Tibial artery (tissue), 4 donors: ENCODE measurements around the gene CCDC24.

Experiments
- DNase-seq, 2 donors: peaks; one replicate each; pipeline ENCODE4 v3.0.0-alpha.2; 2019
- H3K27ac ChIP-seq, 2 donors: fragments of 200-600 bp; sonication (generic) in 1 of 2; 1 replicate in 1 of 2; 2 replicates in 1 of 2; pipeline ENCODE4 v1.5.1; 2018 to 2019; ENCODE audit warnings: mild to moderate bottlenecking in 1 of 2
- H3K27me3 ChIP-seq, 2 donors: fragments of 200-600 bp; sonication (generic) in 1 of 2; one replicate each; pipeline versions ENCODE4 v1.5.1 to v1.6.0; 2016 to 2019
- H3K36me3 ChIP-seq, 3 donors: fragments of 200-600 bp; sonication (generic) in 2 of 3; one replicate each; pipeline ENCODE4 v1.5.1; 2016 to 2019; ENCODE audit warnings: mild to moderate bottlenecking in 2 of 3
- H3K4me1 ChIP-seq, 4 donors: fragments of 200-600 bp; sonication (generic) in 2 of 4; 1 replicate in 3 of 4; 2 replicates in 1 of 4; pipeline ENCODE4 v1.5.1; 2016 to 2019
- H3K4me3 ChIP-seq, 2 donors: fragments of 200-600 bp; sonication (generic) in 1 of 2; 1 replicate in 1 of 2; 2 replicates in 1 of 2; pipeline ENCODE4 v1.5.1; 2018 to 2019; ENCODE audit warnings: mild to moderate bottlenecking in 2 of 2
- H3K9me3 ChIP-seq, 3 donors: fragments of 200-600 bp; sonication (generic) in 1 of 3; one replicate each; pipeline ENCODE4 v1.5.1; 2016 to 2019
- CTCF ChIP-seq, 2 experiments: fragments of 200-600 bp in 1 of 2; fragments of 450-650 bp in 1 of 2; IDR thresholded peaks; one replicate each; pipeline ENCODE4 v1.5.1; 2017 to 2019; ENCODE audit warnings: antibody characterized with exemption in 2 of 2, mild to moderate bottlenecking in 1 of 2, moderate library complexity in 1 of 2
- intact Hi-C: fragments of 100-400 bp; cut with DNase I; formaldehyde crosslinking; loops from one replicate; pipeline ENCODE4 v1.15.0; 2023; ENCODE audit warnings: low total_unique reads

The CCDC24 gene

GRCh38 chr1:44000122-44000665 is 8.8 kb downstream of the CCDC24 start:
- no peak for TF ChIP-seq CTCF (IDR thresholded peaks at IDR 0.05)
- no peak for DNase-seq
- H3K27ac ChIP-seq = no peak overlapping the region
- intact Hi-C loops = loop anchor here (5.0 kb wide), 1 partner anchor 37 kb away; no protein-coding TSS in a partner anchor
- H3K4me3 ChIP-seq = no peak overlapping the region
- H3K27me3 ChIP-seq = no peaks in the 10 kb centered on the region
- H3K9me3 ChIP-seq = no peaks in the 10 kb centered on the region
- peaks cover 0 to 9% (median 0%) of the 10 kb centered on the region in 4 donors for H3K4me1 ChIP-seq
- peaks cover 0 to 48% (median 6%) of the 10 kb centered on the region in 3 donors for H3K36me3 ChIP-seq

DNA sequence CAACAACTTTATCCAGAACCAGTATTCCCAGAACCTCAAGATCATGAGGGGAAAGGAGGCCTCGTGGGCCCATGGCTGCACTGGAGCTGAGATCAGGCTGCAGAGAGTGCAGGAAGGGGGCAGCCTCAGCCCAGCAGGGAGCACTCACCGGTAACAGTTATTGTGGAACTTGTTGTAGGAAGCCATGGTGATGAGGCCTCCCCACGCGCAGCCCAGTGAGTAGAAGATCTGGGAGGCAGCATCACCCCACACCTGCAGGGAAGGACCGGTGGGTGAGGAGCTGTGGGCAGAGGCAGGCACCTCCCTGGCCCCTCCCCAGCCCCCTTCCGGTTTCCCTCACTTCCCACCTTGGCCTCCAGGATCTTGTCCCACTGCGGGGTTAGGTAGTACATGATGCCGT is 10.8 kb downstream of the CCDC24 start:
- H3K4me1 ChIP-seq = peaks cover 0 to 5% (median 4%) of the 10 kb centered on the region in 4 donors
- intact Hi-C loops = loop anchor here (5.0 kb wide), 1 partner anchor 35 kb away; no protein-coding TSS in a partner anchor
- TF ChIP-seq CTCF (IDR thresholded peaks at IDR 0.05) = no peak
- no peaks in the 10 kb centered on the region for H3K9me3 ChIP-seq
- H3K4me3 ChIP-seq = no peak overlapping the region
- H3K27me3 ChIP-seq = no peaks in the 10 kb centered on the region
- H3K27ac ChIP-seq = no peak overlapping the region
- H3K36me3 ChIP-seq = peaks cover 0 to 48% (median 6%) of the 10 kb centered on the region in 3 donors
- no peak for DNase-seq

DNA sequence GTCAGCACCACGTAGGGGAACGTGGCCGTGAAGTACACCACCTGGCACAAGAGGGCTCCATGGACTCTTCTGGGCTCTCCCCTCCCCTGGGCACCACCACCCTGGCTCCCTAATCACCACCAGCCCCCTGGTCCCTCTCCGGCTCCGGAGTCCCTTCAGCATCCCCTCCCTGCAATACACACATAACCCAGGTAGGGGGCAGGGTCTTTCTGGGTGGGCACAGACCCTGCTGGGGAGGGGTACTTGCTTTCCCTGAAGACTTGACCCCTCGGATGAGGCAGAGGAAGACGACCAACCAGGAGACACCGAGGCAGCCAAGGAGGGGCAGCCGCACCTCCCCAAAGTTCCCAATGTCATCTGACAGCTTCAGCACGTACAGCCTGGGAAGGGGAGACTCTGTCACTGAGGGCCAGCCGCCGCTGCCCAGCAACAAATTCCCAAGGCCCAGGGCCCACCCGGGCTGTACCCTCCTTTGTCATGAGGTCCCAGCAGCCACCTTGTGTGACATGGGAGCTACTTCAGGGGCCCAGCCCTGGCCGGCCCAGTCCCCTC is 11.3 kb downstream of the CCDC24 start:
- Histone ChIP-seq H3K4me3 (no peak overlapping the region), H3K4me1 (peaks cover 0 to 5% (median 4%) of the 10 kb centered on the region in 4 donors), H3K36me3 (peaks cover 0 to 48% (median 6%) of the 10 kb centered on the region in 3 donors), H3K9me3 (no peaks in the 10 kb centered on the region), H3K27ac (no peak overlapping the region), H3K27me3 (no peaks in the 10 kb centered on the region)
- no peak for DNase-seq
- TF ChIP-seq CTCF (IDR thresholded peaks at IDR 0.05) = no peak
- intact Hi-C loops = loop anchor here (5.0 kb wide), 1 partner anchor 35 kb away; no protein-coding TSS in a partner anchor

DNA sequence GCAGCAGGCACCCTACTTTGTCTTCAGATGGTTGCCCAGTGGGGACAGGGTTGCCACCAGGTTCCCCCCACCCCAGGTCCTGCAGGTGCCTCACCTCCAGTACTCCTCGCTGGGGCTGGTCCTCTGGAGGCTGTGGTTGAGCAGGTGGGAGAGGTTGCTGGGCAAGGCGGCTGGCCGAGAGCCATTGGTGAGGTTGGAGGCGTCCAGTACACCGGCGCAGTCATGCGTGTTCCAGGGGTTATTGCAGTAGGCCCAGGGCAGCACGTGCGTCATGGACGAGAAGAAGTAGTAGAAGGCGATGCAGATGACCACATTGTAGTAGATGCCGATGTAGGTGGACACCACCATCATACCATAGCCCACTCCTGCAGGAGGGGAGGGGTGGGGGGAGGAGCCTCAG is 16.9 kb downstream of the CCDC24 start:
- Histone ChIP-seq H3K36me3 (peaks cover 0 to 13% (median 0%) of the 10 kb centered on the region in 3 donors), H3K27me3 (no peaks in the 10 kb centered on the region), H3K27ac (no peak overlapping the region), H3K4me3 (no peak overlapping the region), H3K9me3 (no peaks in the 10 kb centered on the region), H3K4me1 (peaks cover 0 to 5% (median 4%) of the 10 kb centered on the region in 4 donors)
- no peak for TF ChIP-seq CTCF (IDR thresholded peaks at IDR 0.05)
- intact Hi-C loops = loop anchor here (5.0 kb wide), 1 partner anchor 39 kb away; no protein-coding TSS in a partner anchor
- DNase-seq = no peak

- H3K9me3 ChIP-seq = no peaks in the 10 kb centered on the region
- TF ChIP-seq CTCF (IDR thresholded peaks at IDR 0.05) = no peak
- DNase-seq = no peak
- peaks cover 0 to 13% (median 0%) of the 10 kb centered on the region in 3 donors for H3K36me3 ChIP-seq
- no peaks in the 10 kb centered on the region for H3K27me3 ChIP-seq
- intact Hi-C loops = no loop called here
- no peak overlapping the region for H3K4me3 ChIP-seq
- no peak overlapping the region for H3K27ac ChIP-seq
- H3K4me1 ChIP-seq = peaks cover 0 to 29% (median 21%) of the 10 kb centered on the region in 4 donors
Measured at GRCh38 chr1:44010935-44011471, 19.6 kb downstream of the CCDC24 start.
